Activated effector memory CD4-positive, alpha-beta T cell treated with anti-CD3 and anti-CD28 coated beads, Interleukin-2, amount 50 U/mL, for 16 hours (primary cell): ENCODE results near the gene ZNF512B.
"Not testable (repeated sequence)": the region's sequence is repeated elsewhere in the genome, so short reads cannot be mapped to it uniquely, and the experiment has no call there.

ENCODE experiments used
- DNase-seq: peaks from one replicate; pipeline ENCODE4 v3.0.0-alpha.2; 2020

The ZNF512B gene, protein sequence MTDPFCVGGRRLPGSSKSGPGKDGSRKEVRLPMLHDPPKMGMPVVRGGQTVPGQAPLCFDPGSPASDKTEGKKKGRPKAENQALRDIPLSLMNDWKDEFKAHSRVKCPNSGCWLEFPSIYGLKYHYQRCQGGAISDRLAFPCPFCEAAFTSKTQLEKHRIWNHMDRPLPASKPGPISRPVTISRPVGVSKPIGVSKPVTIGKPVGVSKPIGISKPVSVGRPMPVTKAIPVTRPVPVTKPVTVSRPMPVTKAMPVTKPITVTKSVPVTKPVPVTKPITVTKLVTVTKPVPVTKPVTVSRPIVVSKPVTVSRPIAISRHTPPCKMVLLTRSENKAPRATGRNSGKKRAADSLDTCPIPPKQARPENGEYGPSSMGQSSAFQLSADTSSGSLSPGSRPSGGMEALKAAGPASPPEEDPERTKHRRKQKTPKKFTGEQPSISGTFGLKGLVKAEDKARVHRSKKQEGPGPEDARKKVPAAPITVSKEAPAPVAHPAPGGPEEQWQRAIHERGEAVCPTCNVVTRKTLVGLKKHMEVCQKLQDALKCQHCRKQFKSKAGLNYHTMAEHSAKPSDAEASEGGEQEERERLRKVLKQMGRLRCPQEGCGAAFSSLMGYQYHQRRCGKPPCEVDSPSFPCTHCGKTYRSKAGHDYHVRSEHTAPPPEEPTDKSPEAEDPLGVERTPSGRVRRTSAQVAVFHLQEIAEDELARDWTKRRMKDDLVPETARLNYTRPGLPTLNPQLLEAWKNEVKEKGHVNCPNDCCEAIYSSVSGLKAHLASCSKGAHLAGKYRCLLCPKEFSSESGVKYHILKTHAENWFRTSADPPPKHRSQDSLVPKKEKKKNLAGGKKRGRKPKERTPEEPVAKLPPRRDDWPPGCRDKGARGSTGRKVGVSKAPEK

DNA sequence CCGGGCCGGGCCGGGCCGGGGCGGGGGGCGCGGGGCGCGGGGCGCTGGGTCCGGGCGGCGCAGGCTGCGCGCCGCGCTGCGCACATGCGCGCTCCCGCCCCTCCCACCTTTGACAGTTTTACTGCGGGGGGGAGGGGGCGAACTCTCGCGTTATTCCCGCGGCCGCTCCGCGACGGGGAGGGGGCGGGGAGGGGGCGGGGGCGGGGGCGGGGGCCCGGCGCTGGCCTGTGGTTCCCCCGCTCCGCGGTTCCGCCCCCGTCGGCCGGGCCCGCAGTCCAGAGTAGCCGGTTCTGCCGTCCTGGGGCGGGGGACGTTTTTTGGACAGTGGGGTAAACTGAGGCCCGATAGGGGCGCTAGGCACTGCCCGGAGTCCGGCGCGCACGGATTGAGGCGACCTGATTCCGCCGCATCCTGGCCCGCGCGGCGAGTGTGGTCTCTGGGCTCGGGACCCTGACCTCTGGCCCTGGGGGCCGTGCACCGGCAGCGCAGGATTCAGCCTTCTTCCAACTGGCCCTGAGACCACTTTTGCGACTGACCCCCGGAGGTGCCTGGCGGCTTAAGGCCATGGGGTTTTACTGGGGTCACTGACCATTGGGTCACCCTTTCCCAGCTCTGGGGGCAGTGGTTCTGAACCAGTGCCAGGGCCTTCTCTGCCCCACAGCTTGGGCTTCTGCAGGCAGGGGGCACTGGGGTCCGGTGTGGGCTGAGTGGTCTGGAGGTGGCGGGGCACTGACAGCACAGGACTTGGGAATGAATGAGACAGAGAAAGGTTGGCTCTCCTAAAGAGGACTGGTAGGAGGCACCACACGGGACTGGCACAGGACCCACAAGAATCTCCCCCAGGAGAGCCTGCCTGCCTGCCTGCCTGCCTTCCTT, at the start of gene ZNF512B:
ZNF512B (minus strand) TSS at position 93 of the 876 bp plus-strand sequence. CDS start 1,980 bp downstream, outside the sequence.
- peak; percentile 83 for DNase-seq

GRCh38 chr20:64015635-64016034, 45.9 kb upstream of the ZNF512B start:
- DNase-seq, result no peak

- DNase-seq, result not testable (repeated sequence)
Observed at GRCh38 chr20:64012385-64013154, 42.8 kb upstream of the ZNF512B start.

GRCh38 chr20:64011366-64011779, 41.6 kb upstream of the ZNF512B start:
- no peak for DNase-seq

- no peak for DNase-seq
Observed at GRCh38 chr20:64010711-64011237, 41.0 kb upstream of the ZNF512B start.

DNA sequence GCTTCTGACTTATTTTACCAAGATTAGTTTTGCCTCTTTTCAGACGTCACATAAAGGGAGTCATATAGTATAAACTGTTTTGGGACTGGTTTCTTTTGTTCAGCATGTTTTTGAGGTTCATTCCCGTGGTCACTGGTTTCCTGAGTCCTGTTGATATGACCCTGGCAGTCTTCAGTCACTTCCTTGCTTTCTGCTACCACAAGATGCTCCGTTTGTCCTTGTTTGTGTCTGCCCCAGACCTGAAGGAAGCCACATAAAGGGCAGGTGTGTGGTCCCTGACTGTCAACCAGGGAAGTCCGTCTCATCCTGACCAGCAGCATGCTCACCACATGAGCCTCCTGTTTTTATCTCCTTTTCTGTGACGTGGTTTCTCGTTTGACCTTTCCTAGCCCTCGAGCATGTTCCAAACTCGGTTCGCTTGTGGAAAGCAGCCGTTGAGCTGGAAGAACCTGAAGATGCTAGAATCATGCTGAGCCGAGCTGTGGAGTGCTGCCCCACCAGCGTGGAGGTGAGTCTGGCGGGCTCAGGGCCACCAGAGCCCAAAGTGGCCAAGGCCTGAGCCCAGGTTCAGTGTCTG, 40.2 kb upstream of the ZNF512B start:
- DNase-seq, result no peak

DNA sequence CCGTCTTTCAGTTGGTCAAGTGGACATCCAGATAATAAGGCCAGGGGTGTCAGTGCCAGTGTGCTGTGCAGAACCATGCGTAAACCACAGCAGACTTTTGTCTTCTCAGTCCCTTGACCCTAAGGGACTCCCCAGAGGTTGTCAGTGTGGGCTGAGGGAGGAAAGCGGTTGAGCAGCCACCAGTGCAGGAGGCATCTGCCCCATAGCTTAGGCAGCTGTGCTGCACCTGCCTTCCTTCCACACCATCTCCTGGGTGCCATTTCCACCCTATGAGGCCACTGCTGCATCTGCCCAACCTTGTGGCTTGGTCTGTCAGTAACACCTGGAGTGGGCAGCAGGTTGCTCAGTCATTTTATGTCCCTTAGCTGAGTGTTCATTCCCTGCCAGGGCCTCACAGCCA, 37.2 kb upstream of the ZNF512B start:
- no peak for DNase-seq

- DNase-seq, result no peak
Observed at GRCh38 chr20:64006490-64006889, 36.8 kb upstream of the ZNF512B start.

DNA sequence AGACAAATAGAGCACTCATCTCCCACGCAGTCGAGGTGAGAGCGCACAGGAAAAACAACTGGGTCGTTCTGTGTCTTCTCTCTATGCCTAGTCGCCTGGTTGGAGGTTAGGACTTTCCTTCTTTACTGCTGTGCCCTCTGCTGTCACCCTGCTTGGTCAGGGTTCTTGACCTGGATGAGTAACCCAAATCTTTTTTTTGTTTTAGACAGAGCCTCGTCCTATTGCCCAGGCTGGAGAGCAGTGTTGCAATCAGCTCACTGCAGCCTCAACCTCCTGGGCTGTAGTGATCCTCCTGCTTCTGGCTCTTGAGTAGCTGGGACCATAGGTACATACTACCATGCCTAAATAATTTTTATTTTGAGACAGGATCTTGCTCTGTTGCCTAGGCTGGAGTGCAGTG, 35.7 kb upstream of the ZNF512B start:
- DNase-seq, result no peak

DNA sequence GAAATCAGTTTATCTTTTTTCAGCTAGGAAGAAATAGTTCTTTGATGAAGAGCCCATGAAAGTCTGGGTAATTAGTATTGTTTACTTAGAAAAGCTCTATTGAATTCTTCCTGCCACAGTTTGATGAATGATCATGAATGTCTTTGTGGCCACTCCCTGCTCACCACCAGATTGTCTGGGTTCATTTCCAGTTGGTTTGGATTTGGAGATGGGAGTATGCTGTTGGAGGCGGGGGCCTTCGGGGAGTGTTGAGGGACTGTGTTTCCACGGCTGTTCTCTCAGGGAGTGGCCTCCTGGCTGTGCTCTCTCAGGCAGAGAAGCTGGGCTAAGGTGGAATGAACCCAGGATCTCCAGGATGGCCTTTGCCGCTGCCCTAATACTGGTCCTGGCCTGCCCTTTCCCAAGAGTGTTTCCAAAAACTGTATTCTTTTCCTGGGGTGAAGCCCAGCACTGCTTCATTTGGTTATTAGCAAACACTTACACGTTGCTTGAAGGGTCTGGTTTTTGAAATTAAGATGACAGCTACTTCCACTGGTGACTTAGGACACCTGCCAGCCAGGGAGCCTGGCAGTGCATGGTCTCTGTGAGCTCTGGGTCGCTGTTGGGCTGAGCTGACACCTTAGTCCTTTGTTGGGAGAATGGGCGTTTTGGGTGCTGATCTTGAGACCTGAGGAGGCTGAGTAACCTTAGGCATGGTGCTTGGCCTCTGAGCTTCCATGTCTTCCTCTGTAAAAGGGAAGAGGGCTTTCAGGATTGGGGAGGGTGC, 34.4 kb upstream of the ZNF512B start:
- DNase-seq, result no peak

DNA sequence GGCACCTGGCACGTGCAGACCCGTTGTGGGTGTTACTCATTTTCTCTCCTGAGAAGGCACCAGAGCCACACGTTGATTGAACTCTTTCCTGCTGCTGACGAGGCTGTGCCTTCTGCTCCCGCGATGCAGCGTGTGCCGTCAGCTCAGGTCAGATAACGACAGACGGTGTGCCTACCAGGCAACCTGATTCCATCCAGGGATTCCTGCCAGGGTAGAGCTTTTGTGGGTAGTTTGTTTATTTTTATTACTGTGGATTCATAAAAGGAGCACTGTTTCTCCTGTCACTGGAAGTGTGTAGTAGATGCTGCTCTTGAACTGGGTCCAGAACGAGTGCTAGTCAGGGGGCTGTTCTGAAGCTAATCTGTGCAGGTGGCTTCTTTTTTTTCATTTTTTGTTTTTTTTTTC, 31.9 kb upstream of the ZNF512B start:
- DNase-seq, result no peak

- no peak for DNase-seq
Observed at GRCh38 chr20:64000906-64001305, 31.2 kb upstream of the ZNF512B start.

- DNase-seq, result no peak
Observed at GRCh38 chr20:63982937-63983336, 13.2 kb upstream of the ZNF512B start.

GRCh38 chr20:63980806-63981728, 11.3 kb upstream of the ZNF512B start, which contains the start of gene PRPF6:
Gene PRPF6 (plus strand): TSS chr20:63981132. CDS start chr20:63981246, 114 bp downstream.
- peak; percentile 98 for DNase-seq

DNA sequence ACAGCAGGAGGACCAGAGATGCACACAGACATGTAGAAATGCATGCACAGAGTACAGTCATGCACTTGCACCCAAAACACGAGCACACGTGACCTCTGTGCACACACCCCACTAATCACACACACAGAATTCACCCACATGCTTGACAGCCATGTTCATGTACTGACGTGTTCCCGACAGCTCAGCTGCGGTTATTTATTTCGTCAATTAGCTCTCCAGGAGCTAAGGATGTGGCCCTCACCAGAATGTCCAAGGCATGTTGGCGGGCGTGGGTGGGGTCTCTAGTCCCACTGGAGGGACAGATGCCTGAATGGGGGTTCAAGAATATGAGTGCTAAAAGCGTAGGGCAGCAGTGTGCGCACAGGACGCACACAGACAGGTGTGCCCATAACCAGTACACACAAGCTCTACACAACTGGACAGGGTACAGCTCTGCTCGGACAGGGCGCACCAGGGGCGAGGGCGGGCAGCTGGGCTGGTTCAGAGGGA, 10.6 kb upstream of the ZNF512B start:
- DNase-seq, result peak; percentile 73

DNA sequence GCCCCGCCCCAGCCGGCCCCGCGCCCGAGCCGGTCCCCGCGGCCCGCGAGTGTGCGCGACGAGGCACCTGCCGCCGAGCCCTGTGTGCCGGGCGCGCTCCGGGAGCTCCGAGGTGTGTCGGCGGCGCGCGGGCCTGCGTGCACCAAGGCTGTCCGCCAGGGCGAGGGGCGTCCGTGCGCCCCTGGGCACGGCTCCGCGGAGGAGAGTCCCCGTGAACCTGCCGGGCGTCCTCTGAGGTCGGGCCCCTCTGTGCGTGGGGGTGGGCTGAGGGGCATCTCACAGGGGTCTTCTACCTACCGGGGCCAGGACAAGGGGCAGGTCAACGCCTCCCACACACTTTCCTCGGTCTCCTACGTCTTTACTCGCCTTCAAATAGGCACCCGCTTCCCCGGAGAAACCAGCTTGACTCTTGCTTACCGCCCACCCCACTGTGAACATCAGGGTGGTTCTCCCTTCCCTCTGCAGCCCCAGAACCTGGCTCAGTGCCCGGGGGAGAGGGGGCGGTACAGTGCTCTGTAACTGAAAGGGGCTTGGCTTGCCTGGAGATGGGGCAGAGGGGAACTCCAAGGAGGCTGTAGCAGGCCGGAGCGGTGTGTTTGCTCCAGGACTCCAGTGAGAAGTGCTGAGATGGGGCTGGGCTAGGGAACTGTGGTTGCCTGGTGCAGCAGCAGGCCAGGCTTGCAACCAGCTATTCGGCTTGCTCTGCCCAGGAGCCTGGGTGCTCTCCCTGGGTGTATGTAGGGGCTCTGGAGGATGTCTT, 10.0 kb upstream of the ZNF512B start, which contains the start of gene SAMD10:
SAMD10 (minus strand) TSS at position 86 of the 760 bp plus-strand sequence. CDS start 175 bp downstream, outside the sequence.
- peak; percentile 91 for DNase-seq

DNA sequence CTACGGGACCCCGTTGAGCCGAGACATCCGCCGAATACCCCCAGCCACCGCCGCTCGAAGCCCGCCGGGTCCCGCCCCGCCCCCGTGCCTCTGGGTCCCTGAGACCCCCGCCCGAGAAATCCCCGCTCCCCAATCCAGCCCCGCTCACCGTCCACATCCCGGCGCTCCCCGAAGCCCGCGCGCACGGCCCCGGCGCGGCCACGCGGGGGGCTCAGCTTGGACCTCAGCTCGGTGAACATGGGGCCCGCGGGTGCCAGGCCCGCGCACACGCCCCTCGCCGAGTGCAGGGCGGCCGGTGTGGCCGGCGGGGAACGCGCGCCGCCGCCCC, 9.5 kb upstream of the ZNF512B start:
- DNase-seq, result no peak
